Neural progenitor cell (in vitro differentiated cells): ENCODE results near the gene FIG4. TPM values are rescaled to one million over a fixed set of nuclear protein-coding genes. Genes with fewer than 3 reads are reported as not detected.

Experiments
- DNase-seq: peaks from one replicate; pipeline ENCODE4 v3.0.0-alpha.2; 2016; ENCODE audit warnings: low spot score
- H2AFZ ChIP-seq: fragments of 200-600 bp; sonication (generic); replicated peaks from 2 replicates; pipeline ENCODE4 v1.6.1; 2016; ENCODE audit warnings: antibody characterized with exemption
- H3F3A ChIP-seq: fragments of 200-600 bp; sonication (generic); 2 replicates; pipeline ENCODE4 v1.6.1; 2016; ENCODE audit warnings: antibody characterized with exemption, low read depth
- H3K27ac ChIP-seq: fragments of 200-600 bp; sonication (generic); 2 replicates; pipeline ENCODE4 v1.5.1; 2016; ENCODE audit warnings: mild to moderate bottlenecking
- H3K27me3 ChIP-seq: fragments of 200-600 bp; sonication (generic); 2 replicates; pipeline ENCODE4 v1.6.1; 2016; ENCODE audit warnings: mild to moderate bottlenecking, moderate library complexity
- H3K36me3 ChIP-seq: fragments of 200-600 bp; sonication (generic); 2 replicates; pipeline ENCODE4 v1.5.1; 2016
- H3K4me1 ChIP-seq: fragments of 200-600 bp; sonication (generic); 2 replicates; pipeline ENCODE4 v1.6.1; 2016; ENCODE audit warnings: mixed run types
- H3K4me2 ChIP-seq: fragments of 200-600 bp; sonication (generic); 2 replicates; pipeline ENCODE4 v1.6.1; 2016
- H3K4me3 ChIP-seq: fragments of 200-600 bp; sonication (generic); 2 replicates; pipeline ENCODE4 v1.5.1; 2016
- H3K79me2 ChIP-seq: fragments of 200-600 bp; sonication (generic); 2 replicates; pipeline ENCODE4 v1.6.1; 2016; ENCODE audit warnings: low read depth
- H3K9ac ChIP-seq: fragments of 200-600 bp; sonication (generic); 2 replicates; pipeline ENCODE4 v1.6.1; 2016
- H3K9me3 ChIP-seq: fragments of 200-600 bp; sonication (generic); 2 replicates; pipeline ENCODE4 v1.5.1; 2016; ENCODE audit warnings: low read depth
- H4K20me1 ChIP-seq: fragments of 200-600 bp; sonication (generic); 2 replicates; pipeline ENCODE4 v1.6.1; 2016; ENCODE audit warnings: low read depth
- H3K27ac Mint-ChIP-seq: 3 replicates; pipeline ENCODE4 v1.8.0; 2021; ENCODE audit warnings: mixed read lengths
- H3K27me3 Mint-ChIP-seq: 2 replicates; pipeline ENCODE4 v1.8.0; 2022; ENCODE audit warnings: low read depth, mild to moderate bottlenecking, inconsistent platforms, moderate library complexity, mixed read lengths; ENCODE audit not compliant: insufficient read depth
- H3K36me3 Mint-ChIP-seq: 3 replicates; pipeline ENCODE4 v1.8.0; 2021; ENCODE audit warnings: mixed read lengths
- H3K4me1 Mint-ChIP-seq: 3 replicates; pipeline ENCODE4 v1.8.0; 2021; ENCODE audit warnings: mixed read lengths
- H3K4me3 Mint-ChIP-seq: 3 replicates; pipeline ENCODE4 v1.8.0; 2021; ENCODE audit warnings: mild to moderate bottlenecking, moderate library complexity, mixed read lengths
- H3K9me3 Mint-ChIP-seq: 3 replicates; pipeline ENCODE4 v1.8.0; 2020; ENCODE audit warnings: mixed read lengths
- CTCF ChIP-seq: fragments of 200-600 bp; sonication (generic); IDR thresholded peaks from 2 replicates; pipeline ENCODE4 v1.5.1; 2017; ENCODE audit warnings: antibody characterized with exemption, mild to moderate bottlenecking
- EZH2 ChIP-seq: fragments of 200-600 bp; sonication (generic); IDR thresholded peaks from 2 replicates; pipeline ENCODE4 v1.6.1; 2017; ENCODE audit warnings: antibody characterized with exemption, mild to moderate bottlenecking, moderate library complexity
- EZH2phosphoT487 ChIP-seq: fragments of 200-600 bp; sonication (generic); IDR thresholded peaks from 2 replicates; pipeline ENCODE4 v1.6.1; 2017; ENCODE audit warnings: antibody characterized with exemption
- total RNA-seq: library from RNA; depleted of rRNA; stranded (reverse); fragments of >200 nt; gene quantifications from 2 replicates; pipeline ENCODE4 v1.2.3, GENCODE V29; 2015; ENCODE audit warnings: low replicate concordance

FIG4 gene
- total RNA-seq, 1 donor from 2014 or later = 51.3 TPM

GRCh38 chr6:109800771-109801170 lies 109.7 kb downstream of the FIG4 start:
- no peaks in the 10 kb centered on the region for H3K27me3 ChIP-seq
- Mint-ChIP-seq H3K9me3 (no peaks in the 10 kb centered on the region), H3K27ac (no peak overlapping the region), H3K36me3 (no peaks in the 10 kb centered on the region), H3K4me3 (no peak overlapping the region), H3K4me1 (peaks cover 20% of the 10 kb centered on the region), H3K27me3 (no peaks in the 10 kb centered on the region)
- no peak overlapping the region for H3K4me2 ChIP-seq
- no peaks in the 10 kb centered on the region for H3F3A ChIP-seq
- DNase-seq = no peak
- H3K36me3 ChIP-seq = no peaks in the 10 kb centered on the region
- H4K20me1 ChIP-seq = no peaks in the 10 kb centered on the region
- no peak overlapping the region for H2AFZ ChIP-seq
- H3K27ac ChIP-seq = no peak overlapping the region
- no peak for TF ChIP-seq EZH2
- TF ChIP-seq EZH2phosphoT487 = no peak
- TF ChIP-seq CTCF = no peak
- H3K79me2 ChIP-seq = no peaks in the 10 kb centered on the region
- H3K4me3 ChIP-seq = no peak overlapping the region
- H3K9ac ChIP-seq = no peak overlapping the region
- H3K4me1 ChIP-seq = peaks cover 3% of the 10 kb centered on the region
- H3K9me3 ChIP-seq = no peaks in the 10 kb centered on the region

DNA sequence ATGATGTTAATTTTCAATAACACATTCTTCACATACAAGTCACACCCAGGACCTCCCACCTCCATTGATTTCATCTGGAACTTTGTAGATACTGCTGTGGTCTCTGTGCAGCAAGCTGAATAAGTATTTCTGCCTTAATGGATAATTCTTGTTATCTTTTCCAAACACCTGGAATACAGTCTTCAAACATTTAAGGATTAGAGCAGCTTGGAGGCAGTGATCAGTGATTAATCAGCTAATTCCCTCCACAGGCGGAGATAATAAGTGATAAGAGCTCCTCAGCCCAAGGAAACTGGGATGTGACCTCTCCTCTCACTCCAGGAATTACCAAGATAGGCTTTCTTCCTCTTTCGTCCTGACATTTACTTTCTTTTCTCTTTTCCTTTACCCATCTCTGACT lies 110.7 kb downstream of the FIG4 start:
- no peaks in the 10 kb centered on the region for H3F3A ChIP-seq
- H3K27me3 Mint-ChIP-seq = no peaks in the 10 kb centered on the region
- no peak for TF ChIP-seq EZH2phosphoT487
- TF ChIP-seq CTCF = no peak
- no peak for TF ChIP-seq EZH2

GRCh38 chr6:109804020-109804419 lies 112.9 kb downstream of the FIG4 start:
- no peaks in the 10 kb centered on the region for H3F3A ChIP-seq
- DNase-seq = no peak
- no peak overlapping the region for H2AFZ ChIP-seq
- H3K9ac ChIP-seq = no peak overlapping the region
- H3K27me3 ChIP-seq = no peaks in the 10 kb centered on the region
- no peak overlapping the region for H3K4me3 Mint-ChIP-seq
- H3K4me1 ChIP-seq = peaks cover 3% of the 10 kb centered on the region
- H3K36me3 Mint-ChIP-seq = no peaks in the 10 kb centered on the region
- H3K27ac ChIP-seq = no peak overlapping the region
- no peaks in the 10 kb centered on the region for H3K36me3 ChIP-seq
- no peaks in the 10 kb centered on the region for H4K20me1 ChIP-seq
- no peak overlapping the region for H3K27ac Mint-ChIP-seq
- H3K79me2 ChIP-seq = no peaks in the 10 kb centered on the region
- H3K27me3 Mint-ChIP-seq = no peaks in the 10 kb centered on the region
- no peaks in the 10 kb centered on the region for H3K9me3 ChIP-seq
- TF ChIP-seq CTCF (no peak), EZH2 (no peak), EZH2phosphoT487 (no peak)
- H3K9me3 Mint-ChIP-seq = no peaks in the 10 kb centered on the region
- no peak overlapping the region for H3K4me3 ChIP-seq
- H3K4me2 ChIP-seq = no peak overlapping the region
- H3K4me1 Mint-ChIP-seq = peaks cover 4% of the 10 kb centered on the region

More for the DNA sequence above, 110.7 kb downstream of the FIG4 start:
- no peaks in the 10 kb centered on the region for H3K79me2 ChIP-seq
- no peak overlapping the region for H3K4me3 ChIP-seq
- no peak overlapping the region for H3K27ac ChIP-seq
- H3K4me2 ChIP-seq = no peak overlapping the region
- Mint-ChIP-seq H3K4me3 (no peak overlapping the region), H3K36me3 (no peaks in the 10 kb centered on the region), H3K4me1 (peaks cover 13% of the 10 kb centered on the region), H3K9me3 (no peaks in the 10 kb centered on the region), H3K27ac (no peak overlapping the region)
- no peaks in the 10 kb centered on the region for H3K9me3 ChIP-seq
- no peak overlapping the region for H2AFZ ChIP-seq
- H3K4me1 ChIP-seq = peaks cover 3% of the 10 kb centered on the region
- no peaks in the 10 kb centered on the region for H4K20me1 ChIP-seq
- H3K36me3 ChIP-seq = no peaks in the 10 kb centered on the region
- H3K9ac ChIP-seq = no peak overlapping the region
- DNase-seq = no peak
- H3K27me3 ChIP-seq = no peaks in the 10 kb centered on the region

GRCh38 chr6:109807881-109808280 lies 116.8 kb downstream of the FIG4 start:
- H3K27me3 ChIP-seq = no peaks in the 10 kb centered on the region
- no peaks in the 10 kb centered on the region for H3K36me3 Mint-ChIP-seq
- H3K27me3 Mint-ChIP-seq = no peaks in the 10 kb centered on the region
- no peak overlapping the region for H3K27ac Mint-ChIP-seq
- DNase-seq = no peak
- no peaks in the 10 kb centered on the region for H3K9me3 ChIP-seq
- H3K79me2 ChIP-seq = no peaks in the 10 kb centered on the region
- no peaks in the 10 kb centered on the region for H3K36me3 ChIP-seq
- TF ChIP-seq EZH2 (no peak), EZH2phosphoT487 (no peak), CTCF (no peak)
- no peak overlapping the region for H3K4me3 Mint-ChIP-seq
- no peaks in the 10 kb centered on the region for H3K9me3 Mint-ChIP-seq
- no peaks in the 10 kb centered on the region for H3K4me1 Mint-ChIP-seq
- H2AFZ ChIP-seq = no peak overlapping the region
- H3K27ac ChIP-seq = no peak overlapping the region
- no peaks in the 10 kb centered on the region for H4K20me1 ChIP-seq
- H3K4me3 ChIP-seq = no peak overlapping the region
- no peak overlapping the region for H3K9ac ChIP-seq
- no peaks in the 10 kb centered on the region for H3K4me1 ChIP-seq
- H3K4me2 ChIP-seq = no peak overlapping the region
- H3F3A ChIP-seq = no peaks in the 10 kb centered on the region
